Endothelial cell of umbilical vein (primary cell): ENCODE measurements around the gene UPP2. TPM values are rescaled to one million over a fixed set of nuclear protein-coding genes. Genes with fewer than 3 reads are reported as not detected.

Source experiments
- BruUV-seq: library from RNA; stranded (reverse); fragments of 400-500 nt; replicated peaks from 2 replicates; lab custom pipeline; 2021; lab: Mats Ljungman, UMichigan
- CTCF ChIA-PET: fragments of 300-600, 350-600 bp; sonication (Branson Sonifier 250); formaldehyde crosslinking; loops from one replicate; lab custom pipeline; 2021; ENCODE audit warnings: antibody characterized with exemption, inconsistent platforms; lab: Charles Lee
- POLR2A ChIA-PET: fragments of 300-600, 350-600 bp; sonication (Branson Sonifier 250); formaldehyde crosslinking; loops from one replicate; lab custom pipeline; 2021; ENCODE audit warnings: antibody characterized with exemption, inconsistent platforms; lab: Charles Lee
- DNase-seq: peaks from one replicate; pipeline ENCODE4 v3.0.0-alpha.2; 2011; ENCODE audit warnings: low read depth, low spot score
- FAIRE-seq: peaks from 2 replicates; lab custom pipeline; 2011; peaks lifted over from hg19 to GRCh38; lab: Jason Lieb, UNC
- H2AFZ ChIP-seq: 2 replicates; pipeline ENCODE4 v1.6.0; 2012; ENCODE audit warnings: low read depth, low read length, control low read depth, inconsistent platforms
- H3K27ac ChIP-seq: 2 replicates; pipeline ENCODE4 v1.5.1; 2011; ENCODE audit warnings: low read depth, mild to moderate bottlenecking, control low read depth, low read length, moderate library complexity; ENCODE audit not compliant: insufficient read depth
- H3K27me3 ChIP-seq, 2 experiments: 2 replicates each; pipeline versions ENCODE4 v1.6.0 to v1.6.1; 2011; ENCODE audit warnings: low read length in 2 of 2, mixed read lengths in 1 of 2; ENCODE audit not compliant: control insufficient read depth in 2 of 2, insufficient read depth in 2 of 2
- H3K36me3 ChIP-seq, 2 experiments: 2 replicates in 1 of 2; 3 replicates in 1 of 2; pipeline ENCODE4 v1.5.1; 2011; ENCODE audit warnings: low read length in 2 of 2, mild to moderate bottlenecking in 1 of 2, moderate library complexity in 1 of 2; ENCODE audit not compliant: control insufficient read depth in 2 of 2, insufficient read depth in 2 of 2; ENCODE audit errors: extremely low read depth in 1 of 2
- H3K4me1 ChIP-seq: 3 replicates; pipeline ENCODE4 v1.5.1; 2011; ENCODE audit warnings: mild to moderate bottlenecking, low read length; ENCODE audit not compliant: control insufficient read depth, insufficient read depth; ENCODE audit errors: extremely low read depth
- H3K4me2 ChIP-seq: 2 replicates; pipeline ENCODE4 v1.6.1; 2011; ENCODE audit warnings: low read length, control low read depth, mixed read lengths; ENCODE audit not compliant: insufficient read depth
- H3K4me3 ChIP-seq, 3 experiments: fragments of 200-600 bp in 1 of 3; sonication (generic), shearing (Covaris generic) in 1 of 3; replicated peaks in 1 of 3; 2 replicates each; pipeline ENCODE4 v1.5.1; 2011 to 2016; ENCODE audit warnings: control low read depth in 3 of 3, low read length in 3 of 3, mild to moderate bottlenecking in 2 of 3, inconsistent platforms in 1 of 3, low read depth in 1 of 3, moderate library complexity in 1 of 3; ENCODE audit not compliant: insufficient read depth in 1 of 3
- H3K79me2 ChIP-seq: 2 replicates; pipeline ENCODE4 v1.6.0; 2012; ENCODE audit warnings: low read length, inconsistent platforms; ENCODE audit not compliant: control insufficient read depth, insufficient read depth
- H3K9ac ChIP-seq: replicated peaks from 2 replicates; pipeline ENCODE3; 2011; ENCODE audit warnings: low read length, control low read depth; ENCODE audit not compliant: insufficient read depth; ENCODE audit errors: extremely low read depth
- H3K9me1 ChIP-seq: replicated peaks from 3 replicates; pipeline ENCODE4 v1.6.0; 2011; ENCODE audit warnings: mild to moderate bottlenecking, low read length; ENCODE audit not compliant: control insufficient read depth, insufficient read depth; ENCODE audit errors: extremely low read depth
- H3K9me3 ChIP-seq: replicated peaks from 2 replicates; pipeline ENCODE4 v1.5.1; 2012; ENCODE audit warnings: low read length, inconsistent platforms; ENCODE audit not compliant: control insufficient read depth, insufficient read depth
- H4K20me1 ChIP-seq: replicated peaks from 2 replicates; pipeline ENCODE3; 2011; ENCODE audit warnings: mild to moderate bottlenecking, low read length; ENCODE audit not compliant: control insufficient read depth, insufficient read depth; ENCODE audit errors: extremely low read depth
- FOS ChIP-seq: IDR thresholded peaks from 2 replicates; pipeline ENCODE4 v1.6.1; 2011; ENCODE audit warnings: mild to moderate bottlenecking, low read length, moderate library complexity, borderline replicate concordance; ENCODE audit not compliant: insufficient read depth
- JUN ChIP-seq: IDR thresholded peaks from 2 replicates; pipeline ENCODE4 v1.6.1; 2011; ENCODE audit warnings: borderline replicate concordance, low read depth; ENCODE audit not compliant: insufficient read length, insufficient read depth
- POLR2A ChIP-seq: IDR thresholded peaks from 2 replicates; pipeline ENCODE4 v1.6.1; 2012; ENCODE audit warnings: low read depth, mild to moderate bottlenecking, control low read depth, low read length
- dilution Hi-C: fragments of 300-500 bp; cut with MboI; formaldehyde crosslinking; loops from one replicate; pipeline ENCODE4 v1.15.0; 2019; ENCODE audit warnings: low sequenced_read_pairs; ENCODE audit not compliant: extremely low pct_ligation_motif_present
- intact Hi-C: fragments of 100-400 bp; cut with micrococcal nuclease; formaldehyde crosslinking; loops from one replicate; pipeline ENCODE4 v1.10.0; 2022
- polyA plus RNA-seq, 4 experiments: library from polyadenylated mRNA; depleted of rRNA in 3 of 4; stranded (reverse) in 3 of 4; unstranded in 1 of 4; fragments of >200 nt; gene quantifications; 2 replicates each; pipeline versions ENCODE4 v1.2.1 to v1.2.3, GENCODE V29; 2011 to 2012; ENCODE audit warnings: missing spikeins in 1 of 4
- total RNA-seq: library from RNA; stranded (reverse); gene quantifications from 2 replicates; pipeline ENCODE4 v1.2.3, GENCODE V29; 2021

UPP2 gene
- total and polyA plus RNA-seq, 2 donors (not counting 3 experiments of a cell fraction or from before 2014, with no cell fraction given): not detected

- H3K9me1 ChIP-seq: no peaks in the 10 kb centered on the region
- intact Hi-C loops (no loop called here), dilution Hi-C loops (no loop called here)
- no peaks in the 10 kb centered on the region for H3K4me1 ChIP-seq
- no peak for TF ChIP-seq POLR2A
- no peaks in the 10 kb centered on the region for H4K20me1 ChIP-seq
- H3K27ac ChIP-seq: no peak overlapping the region
- no peak overlapping the region for H2AFZ ChIP-seq
- DNase-seq (no peak), FAIRE-seq (no peak)
- no peaks in the 10 kb centered on the region for H3K9me3 ChIP-seq
- peaks cover 0 to under 1% of the 10 kb centered on the region in 2 experiments for H3K27me3 ChIP-seq
- no peak overlapping the region for H3K4me2 ChIP-seq
- no peaks in the 10 kb centered on the region for H3K79me2 ChIP-seq
- no peak overlapping the region for H3K9ac ChIP-seq
- H3K4me3 ChIP-seq: no peak overlapping the region
- CTCF ChIA-PET: interaction anchor here (1.1 kb wide), 1 partner anchor 8 kb away, joined by 4 read pairs; no protein-coding TSS in a partner anchor
- no TSS peak for BruUV-seq
- POLR2A ChIA-PET: no interaction called here
- no peaks in the 10 kb centered on the region for H3K36me3 ChIP-seq
Observed at GRCh38 chr2:158120664-158121641, 19.3 kb downstream of the UPP2 start.

- H3K79me2 ChIP-seq: no peaks in the 10 kb centered on the region
- no peak overlapping the region for H3K27ac ChIP-seq
- H2AFZ ChIP-seq: no peak overlapping the region
- H3K9ac ChIP-seq: no peak overlapping the region
- no peaks in the 10 kb centered on the region for H4K20me1 ChIP-seq
- no peaks in the 10 kb centered on the region for H3K4me1 ChIP-seq
- no peak for DNase-seq
- POLR2A ChIA-PET: no interaction called here
- BruUV-seq: no TSS peak
- H3K36me3 ChIP-seq: no peaks in the 10 kb centered on the region
- peaks cover 0 to 1% of the 10 kb centered on the region in 2 experiments for H3K27me3 ChIP-seq
- no peak overlapping the region for H3K4me2 ChIP-seq
- TF ChIP-seq POLR2A: no peak
- no peak for TF ChIP-seq JUN
- TF ChIP-seq FOS: no peak
- H3K9me1 ChIP-seq: no peaks in the 10 kb centered on the region
- dilution Hi-C loops: no loop called here
- no peaks in the 10 kb centered on the region for H3K9me3 ChIP-seq
- FAIRE-seq: no peak
- intact Hi-C loops: no loop called here
- CTCF ChIA-PET: no interaction called here
- no peak overlapping the region for H3K4me3 ChIP-seq
Observed at GRCh38 chr2:158124896-158125295, 23.2 kb downstream of the UPP2 start.
